Smooth muscle cell (in vitro differentiated cells): ENCODE measurements around the gene NECTIN1. TPM values are rescaled to one million over a fixed set of nuclear protein-coding genes. Genes with fewer than 3 reads are reported as not detected.

Source experiments
- DNase-seq: peaks from one replicate; lab custom pipeline; 2025; ENCODE audit not compliant: unreplicated experiment; lab: John Stamatoyannopoulos, UW
- H2AFZ ChIP-seq: fragments of 200-600 bp; sonication (generic); 2 replicates; pipeline ENCODE4 v1.6.0; 2016; ENCODE audit warnings: antibody characterized with exemption, low read depth, mild to moderate bottlenecking
- H3F3A ChIP-seq: fragments of 200-600 bp; sonication (generic); 2 replicates; pipeline ENCODE4 v1.6.0; 2017; ENCODE audit warnings: antibody characterized with exemption, low read depth
- H3K27ac ChIP-seq: fragments of 200-600 bp; sonication (generic); 2 replicates; pipeline ENCODE4 v1.5.1; 2016; ENCODE audit warnings: low read depth, mild to moderate bottlenecking
- H3K27me3 ChIP-seq: fragments of 200-600 bp; sonication (generic); 2 replicates; pipeline ENCODE4 v1.6.1; 2016; ENCODE audit warnings: low read depth, mild to moderate bottlenecking
- H3K36me3 ChIP-seq: fragments of 200-600 bp; sonication (generic); 2 replicates; pipeline ENCODE4 v1.5.1; 2016; ENCODE audit warnings: low read depth
- H3K4me1 ChIP-seq: fragments of 200-600 bp; sonication (generic); 2 replicates; pipeline ENCODE4 v1.5.1; 2016; ENCODE audit warnings: low read depth
- H3K4me2 ChIP-seq: fragments of 200-600 bp; sonication (generic); 2 replicates; pipeline ENCODE4 v1.6.0; 2016; ENCODE audit warnings: mild to moderate bottlenecking
- H3K4me3 ChIP-seq: fragments of 200-600 bp; sonication (generic); 2 replicates; pipeline ENCODE4 v1.5.1; 2016; ENCODE audit warnings: mild to moderate bottlenecking
- H3K79me2 ChIP-seq: fragments of 200-600 bp; sonication (generic); 2 replicates; pipeline ENCODE4 v1.6.0; 2016; ENCODE audit warnings: low read depth, mild to moderate bottlenecking
- H3K9ac ChIP-seq: fragments of 200-600 bp; sonication (generic); 2 replicates; pipeline ENCODE4 v1.6.0; 2016; ENCODE audit warnings: low read depth
- H3K9me3 ChIP-seq: fragments of 200-600 bp; sonication (generic); replicated peaks from 2 replicates; pipeline ENCODE4 v1.5.1; 2016; ENCODE audit warnings: low read depth
- H4K20me1 ChIP-seq: fragments of 200-600 bp; sonication (generic); 2 replicates; pipeline ENCODE4 v1.6.0; 2016; ENCODE audit warnings: low read depth
- CTCF ChIP-seq: fragments of 200-600 bp; sonication (generic); IDR thresholded peaks from 2 replicates; pipeline ENCODE4 v1.5.1; 2017; ENCODE audit warnings: borderline replicate concordance, mild to moderate bottlenecking, antibody characterized with exemption; ENCODE audit not compliant: insufficient read depth, poor library complexity, severe bottlenecking
- WGBS: methylation state at CpG from one replicate; pipeline ENCODE4 v1.1.7; 2016; ENCODE audit warnings: low lambda C conversion rate; 5-methylcytosine and 5-hydroxymethylcytosine counted together
- polyA plus RNA-seq: library from polyadenylated mRNA; unstranded; fragments of >200 nt; fragmentation: Nextera tagmentation; extraction: Ambion mirVana; gene quantifications from 2 replicates; pipeline ENCODE4 v1.2.1, GENCODE V29; 2016
- total RNA-seq: library from RNA; depleted of rRNA; stranded (reverse); fragments of >200 nt; gene quantifications from 2 replicates; pipeline ENCODE4 v1.2.3, GENCODE V29; 2014

The NECTIN1 gene
- total and polyA plus RNA-seq, 2 experiments from 2014 or later: 4.9 to 10.1 TPM

- H3K4me2 ChIP-seq: no peak overlapping the region
- no peaks in the 10 kb centered on the region for H3K9me3 ChIP-seq
- no peaks in the 10 kb centered on the region for H3K79me2 ChIP-seq
- H2AFZ ChIP-seq: no peak overlapping the region
- H4K20me1 ChIP-seq: no peaks in the 10 kb centered on the region
- no peak for DNase-seq
- TF ChIP-seq CTCF: no peak
- no peak overlapping the region for H3K9ac ChIP-seq
- H3K4me3 ChIP-seq: no peak overlapping the region
- H3F3A ChIP-seq: no peaks in the 10 kb centered on the region
- no peaks in the 10 kb centered on the region for H3K27me3 ChIP-seq
- 73% methylated on average over 5 of the region's 5 CpGs for WGBS
- H3K27ac ChIP-seq: no peak overlapping the region
- peaks cover 24% of the 10 kb centered on the region for H3K4me1 ChIP-seq
- no peaks in the 10 kb centered on the region for H3K36me3 ChIP-seq
These were observed 105.3 kb downstream of the NECTIN1 start for GRCh38 chr11:119623682-119624081.

- WGBS: 88% methylated on average over 17 of the region's 17 CpGs
- H3K79me2 ChIP-seq: no peaks in the 10 kb centered on the region
- no peaks in the 10 kb centered on the region for H4K20me1 ChIP-seq
- H3K36me3 ChIP-seq: no peaks in the 10 kb centered on the region
- DNase-seq: no peak
- no peak overlapping the region for H3K9ac ChIP-seq
- H3K4me3 ChIP-seq: no peak overlapping the region
- peaks cover 24% of the 10 kb centered on the region for H3K4me1 ChIP-seq
- H3K4me2 ChIP-seq: no peak overlapping the region
- H3F3A ChIP-seq: no peaks in the 10 kb centered on the region
- no peak for TF ChIP-seq CTCF
- H3K27me3 ChIP-seq: no peaks in the 10 kb centered on the region
- no peaks in the 10 kb centered on the region for H3K9me3 ChIP-seq
- H3K27ac ChIP-seq: no peak overlapping the region
- H2AFZ ChIP-seq: no peak overlapping the region
These were observed 106.4 kb downstream of the NECTIN1 start for GRCh38 chr11:119622454-119623143.

GRCh38 chr11:119619665-119620064 lies 109.3 kb downstream of the NECTIN1 start:
- no peak for DNase-seq
- Histone ChIP-seq H3K9me3 (no peaks in the 10 kb centered on the region), H2AFZ (no peak overlapping the region), H3K27ac (no peak overlapping the region), H4K20me1 (no peaks in the 10 kb centered on the region), H3K27me3 (no peaks in the 10 kb centered on the region), H3K79me2 (no peaks in the 10 kb centered on the region), H3K4me2 (no peak overlapping the region), H3K4me3 (no peak overlapping the region), H3K9ac (no peak overlapping the region), H3K4me1 (peaks cover 25% of the 10 kb centered on the region), H3K36me3 (no peaks in the 10 kb centered on the region), H3F3A (peaks cover 9% of the 10 kb centered on the region)
- 88% methylated on average over 3 of the region's 3 CpGs for WGBS
- no peak for TF ChIP-seq CTCF
